OCI-LY3 (cell line): ENCODE data around the gene GMEB2.

Experiments
- EZH2phosphoT487 ChIP-seq: fragments of 200-600 bp; shearing (Covaris generic); IDR thresholded peaks from 2 replicates; pipeline ENCODE4 v1.6.1; 2018; ENCODE audit warnings: antibody characterized with exemption, mixed run types, low read depth
- TF ChIP-seq, protein P1 (sequence below): fragments of 200-600, 300-600 bp; sonication (generic); IDR thresholded peaks from 2 replicates; pipeline ENCODE4 v1.5.1; 2014; ENCODE audit warnings: antibody characterized with exemption, low read length, low read depth

- TF ChIP-seq, protein P1, sequence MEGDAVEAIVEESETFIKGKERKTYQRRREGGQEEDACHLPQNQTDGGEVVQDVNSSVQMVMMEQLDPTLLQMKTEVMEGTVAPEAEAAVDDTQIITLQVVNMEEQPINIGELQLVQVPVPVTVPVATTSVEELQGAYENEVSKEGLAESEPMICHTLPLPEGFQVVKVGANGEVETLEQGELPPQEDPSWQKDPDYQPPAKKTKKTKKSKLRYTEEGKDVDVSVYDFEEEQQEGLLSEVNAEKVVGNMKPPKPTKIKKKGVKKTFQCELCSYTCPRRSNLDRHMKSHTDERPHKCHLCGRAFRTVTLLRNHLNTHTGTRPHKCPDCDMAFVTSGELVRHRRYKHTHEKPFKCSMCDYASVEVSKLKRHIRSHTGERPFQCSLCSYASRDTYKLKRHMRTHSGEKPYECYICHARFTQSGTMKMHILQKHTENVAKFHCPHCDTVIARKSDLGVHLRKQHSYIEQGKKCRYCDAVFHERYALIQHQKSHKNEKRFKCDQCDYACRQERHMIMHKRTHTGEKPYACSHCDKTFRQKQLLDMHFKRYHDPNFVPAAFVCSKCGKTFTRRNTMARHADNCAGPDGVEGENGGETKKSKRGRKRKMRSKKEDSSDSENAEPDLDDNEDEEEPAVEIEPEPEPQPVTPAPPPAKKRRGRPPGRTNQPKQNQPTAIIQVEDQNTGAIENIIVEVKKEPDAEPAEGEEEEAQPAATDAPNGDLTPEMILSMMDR: no peak
- no peak for TF ChIP-seq EZH2phosphoT487
Measured at GRCh38 chr20:63585616-63586565, 41.0 kb downstream of the GMEB2 start.
